IMR-90 (cell line): ENCODE measurements around the gene MRGPRD. TPM values are rescaled to one million over a fixed set of nuclear protein-coding genes. Genes with fewer than 3 reads are reported as not detected.

Experiments
- ATAC-seq: fragments of 200-7000 bp; cut with Tn5 transposase; 2 replicates; pipeline ENCODE4 v1.9.1; 2020; ENCODE audit warnings: low read depth, mild to moderate bottlenecking, moderate library complexity
- BruUV-seq: library from RNA; stranded (reverse); fragments of 400-500 nt; replicated peaks from 2 replicates; lab custom pipeline; 2021; lab: Mats Ljungman, UMichigan
- CTCF ChIA-PET: fragments of 300-600 bp; formaldehyde crosslinking; extraction: SDS; loops from one replicate; lab custom pipeline; 2021; ENCODE audit warnings: antibody characterized with exemption; lab: Yijun Ruan, JAX
- POLR2A ChIA-PET: fragments of 300-600 bp; sonication (Branson Sonifier 250); formaldehyde crosslinking; loops from one replicate; lab custom pipeline; 2022; ENCODE audit warnings: antibody characterized with exemption; ENCODE audit not compliant: unreplicated experiment; lab: Charles Lee
- DNase-seq: peaks from one replicate; pipeline ENCODE4 v3.0.0; 2013
- H2AFZ ChIP-seq: replicated peaks from 2 replicates; pipeline ENCODE3; 2013; ENCODE audit warnings: low read length, mild to moderate bottlenecking; ENCODE audit not compliant: poor library complexity
- H2AK5ac ChIP-seq: 2 replicates; pipeline ENCODE4 v1.6.1; 2013; ENCODE audit warnings: low read depth, low read length, inconsistent platforms
- H2AK9ac ChIP-seq: replicated peaks from 2 replicates; pipeline ENCODE3; 2013; ENCODE audit warnings: mild to moderate bottlenecking, low read depth, low read length, moderate library complexity; ENCODE audit not compliant: poor library complexity
- H2BK120ac ChIP-seq: 2 replicates; pipeline ENCODE4 v1.6.1; 2013; ENCODE audit warnings: low read depth, low read length, inconsistent platforms
- H2BK15ac ChIP-seq: 3 replicates; pipeline ENCODE4 v1.6.1; 2013; ENCODE audit warnings: low read depth, low read length, inconsistent platforms
- H2BK20ac ChIP-seq: 2 replicates; pipeline ENCODE4 v1.6.1; 2013; ENCODE audit warnings: low read depth, mild to moderate bottlenecking, inconsistent platforms, low read length, moderate library complexity
- H2BK5ac ChIP-seq: 2 replicates; pipeline ENCODE4 v1.6.1; 2013; ENCODE audit warnings: mild to moderate bottlenecking, low read depth, low read length, inconsistent platforms; ENCODE audit not compliant: poor library complexity, severe bottlenecking
- H3K14ac ChIP-seq: replicated peaks from 2 replicates; pipeline ENCODE4 v1.6.1; 2013; ENCODE audit warnings: low read depth, low read length, inconsistent platforms
- H3K18ac ChIP-seq: 2 replicates; pipeline ENCODE4 v1.6.1; 2013; ENCODE audit warnings: low read depth, low read length, control low read depth
- H3K23ac ChIP-seq: 2 replicates; pipeline ENCODE4 v1.6.1; 2013; ENCODE audit warnings: low read depth, low read length, inconsistent platforms
- H3K27ac ChIP-seq: 2 replicates; pipeline ENCODE4 v1.5.1; 2013; ENCODE audit warnings: mild to moderate bottlenecking, control low read depth, low read length; ENCODE audit not compliant: insufficient read depth
- H3K27me3 ChIP-seq: 2 replicates; pipeline ENCODE4 v1.6.1; 2013; ENCODE audit warnings: low read length; ENCODE audit not compliant: control insufficient read depth, insufficient read depth
- H3K36me3 ChIP-seq: 2 replicates; pipeline ENCODE4 v1.6.1; 2013; ENCODE audit warnings: low read length, mixed read lengths; ENCODE audit not compliant: control insufficient read depth, insufficient read depth
- H3K4ac ChIP-seq: 2 replicates; pipeline ENCODE4 v1.6.1; 2013; ENCODE audit warnings: low read depth, low read length, inconsistent platforms
- H3K4me1 ChIP-seq: 2 replicates; pipeline ENCODE4 v1.6.1; 2013; ENCODE audit warnings: low read length, mixed read lengths; ENCODE audit not compliant: control insufficient read depth, insufficient read depth
- H3K4me2 ChIP-seq: 2 replicates; pipeline ENCODE4 v1.6.1; 2013; ENCODE audit warnings: low read depth, mild to moderate bottlenecking, control low read depth, low read length, moderate library complexity
- H3K4me3 ChIP-seq: 2 replicates; pipeline ENCODE4 v1.5.1; 2013; ENCODE audit warnings: low read depth, mild to moderate bottlenecking, control low read depth, low read length, moderate library complexity; ENCODE audit not compliant: insufficient read depth
- H3K56ac ChIP-seq: 2 replicates; pipeline ENCODE4 v1.6.1; 2013; ENCODE audit warnings: low read length, inconsistent platforms; ENCODE audit not compliant: insufficient read depth; ENCODE audit errors: extremely low read depth
- H3K79me1 ChIP-seq, 2 experiments: 2 replicates each; pipeline ENCODE4 v1.6.1; 2013; ENCODE audit warnings: low read length in 2 of 2, inconsistent platforms in 1 of 2, low read depth in 1 of 2
- H3K9ac ChIP-seq: 2 replicates; pipeline ENCODE4 v1.6.1; 2013; ENCODE audit warnings: low read depth, low read length, control low read depth
- H3K9me1 ChIP-seq: 2 replicates; pipeline ENCODE4 v1.6.1; 2013; ENCODE audit warnings: low read length, inconsistent platforms; ENCODE audit not compliant: insufficient read depth
- H3K9me3 ChIP-seq: 2 replicates; pipeline ENCODE4 v1.6.1; 2013; ENCODE audit warnings: low read length; ENCODE audit not compliant: control insufficient read depth, insufficient read depth
- H4K20me1 ChIP-seq: 2 replicates; pipeline ENCODE4 v1.6.1; 2013; ENCODE audit warnings: low read length, inconsistent platforms; ENCODE audit not compliant: insufficient read depth
- H4K5ac ChIP-seq: 2 replicates; pipeline ENCODE4 v1.6.1; 2013; ENCODE audit warnings: mild to moderate bottlenecking, low read depth, low read length, control low read depth
- H4K8ac ChIP-seq, 2 experiments: 2 replicates each; pipeline ENCODE4 v1.6.1; 2013; ENCODE audit warnings: low read depth in 2 of 2, low read length in 2 of 2, control low read depth in 1 of 2, inconsistent platforms in 1 of 2
- H4K91ac ChIP-seq: 2 replicates; pipeline ENCODE4 v1.6.1; 2013; ENCODE audit warnings: low read depth, low read length, inconsistent platforms; ENCODE audit not compliant: insufficient read depth
- BHLHE40 ChIP-seq: fragments of 150-350 bp; IDR thresholded peaks from 2 replicates; pipeline ENCODE4 v1.6.1; 2016; ENCODE audit warnings: mild to moderate bottlenecking, low read depth, low read length
- CEBPB ChIP-seq: IDR thresholded peaks from 2 replicates; pipeline ENCODE4 v1.6.1; 2012; ENCODE audit warnings: low read depth, low read length, improper control_type of control experiment
- CHD1 ChIP-seq: IDR thresholded peaks from 2 replicates; pipeline ENCODE4 v1.6.1; 2012; ENCODE audit warnings: low read depth, low read length, improper control_type of control experiment
- FOS ChIP-seq: fragments of 150-350 bp; IDR thresholded peaks from 2 replicates; pipeline ENCODE4 v1.6.1; 2016; ENCODE audit warnings: low read depth, low read length
- MAFK ChIP-seq: IDR thresholded peaks from 2 replicates; pipeline ENCODE4 v1.6.1; 2012; ENCODE audit warnings: low read depth, low read length, improper control_type of control experiment
- MAZ ChIP-seq: IDR thresholded peaks from 2 replicates; pipeline ENCODE4 v1.6.1; 2012; ENCODE audit warnings: low read depth, mild to moderate bottlenecking, low read length, improper control_type of control experiment, moderate library complexity, borderline replicate concordance
- MXI1 ChIP-seq: IDR thresholded peaks from 2 replicates; pipeline ENCODE4 v1.6.1; 2012; ENCODE audit warnings: low read depth, mild to moderate bottlenecking, low read length, moderate library complexity, borderline replicate concordance
- NFE2L2 ChIP-seq: fragments of 150-350 bp; IDR thresholded peaks from 2 replicates; pipeline ENCODE4 v1.6.1; 2016; ENCODE audit warnings: low read depth, mild to moderate bottlenecking, low read length
- POLR2A ChIP-seq: IDR thresholded peaks from 2 replicates; pipeline ENCODE4 v1.6.1; 2012; ENCODE audit warnings: mild to moderate bottlenecking, low read depth, low read length
- RAD21 ChIP-seq: IDR thresholded peaks from 2 replicates; pipeline ENCODE4 v1.6.1; 2012; ENCODE audit warnings: low read length, improper control_type of control experiment
- RCOR1 ChIP-seq: IDR thresholded peaks from 2 replicates; pipeline ENCODE4 v1.6.1; 2012; ENCODE audit warnings: mild to moderate bottlenecking, low read length, improper control_type of control experiment; ENCODE audit not compliant: insufficient replicate concordance
- RFX5 ChIP-seq: IDR thresholded peaks from 2 replicates; pipeline ENCODE4 v1.8.0; 2012; ENCODE audit warnings: low read depth, mild to moderate bottlenecking, low read length, moderate library complexity
- SMC3 ChIP-seq: fragments of 150-350 bp; IDR thresholded peaks from 2 replicates; pipeline ENCODE4 v1.6.1; 2016; ENCODE audit warnings: low read depth, mild to moderate bottlenecking, antibody characterized with exemption, low read length, moderate library complexity
- WGBS, 2 experiments: methylation state at CpG; one replicate each; pipeline versions ENCODE4 v1.1.5 to v1.1.7; 2013; ENCODE audit warnings: missing lambda C conversion rate in 2 of 2; ENCODE audit not compliant: insufficient read length in 1 of 2; ENCODE audit errors: extremely low coverage in 2 of 2; 5-methylcytosine and 5-hydroxymethylcytosine counted together
- dilution Hi-C: fragments of 300-500 bp; cut with HindIII; formaldehyde crosslinking; loops from one replicate; pipeline ENCODE4 v1.14.3; 2018; ENCODE audit warnings: low sequenced_read_pairs; ENCODE audit not compliant: unreplicated experiment
- in situ Hi-C: fragments of 300-500 bp; cut with MboI; formaldehyde crosslinking; loops from 3 replicates; pipeline ENCODE4 v1.14.3; 2019; ENCODE audit warnings: low sequenced_read_pairs, inconsistent platforms, mixed read lengths
- intact Hi-C: fragments of 100-400 bp; cut with micrococcal nuclease; formaldehyde crosslinking; loops from 2 replicates; pipeline ENCODE4 v1.10.0; 2022
- polyA plus RNA-seq, 3 experiments: library from polyadenylated mRNA; depleted of rRNA; stranded (reverse); fragments of >200 nt; gene quantifications; 2 replicates each; pipeline ENCODE4 v1.2.3, GENCODE V29; 2012; ENCODE audit warnings: low replicate concordance in 1 of 3
- total RNA-seq: library from RNA; depleted of rRNA; stranded (reverse); fragments of >200 nt; gene quantifications from 2 replicates; pipeline ENCODE4 v1.2.3, GENCODE V29; 2012
- TF ChIP-seq, protein P1 (sequence below): fragments of 150-350 bp; IDR thresholded peaks from 2 replicates; pipeline ENCODE4 v1.6.1; 2017; ENCODE audit warnings: mild to moderate bottlenecking, antibody characterized with exemption, low read length, low read depth
- TF ChIP-seq, protein P2 (sequence below): fragments of 150-350 bp; IDR thresholded peaks from 2 replicates; pipeline ENCODE4 v1.6.1; 2016; ENCODE audit warnings: low read depth, mild to moderate bottlenecking, low read length, moderate library complexity, borderline replicate concordance
- TF ChIP-seq, protein P3 (sequence below): conservative IDR thresholded peaks from 2 replicates; pipeline ENCODE4 v1.5.1; 2012; ENCODE audit warnings: mild to moderate bottlenecking, low read depth, low read length, improper control_type of control experiment

The MRGPRD gene
- total and polyA plus RNA-seq, 2 of the 4 experiments (the other 2 are of a cell fraction), result not detected

DNA sequence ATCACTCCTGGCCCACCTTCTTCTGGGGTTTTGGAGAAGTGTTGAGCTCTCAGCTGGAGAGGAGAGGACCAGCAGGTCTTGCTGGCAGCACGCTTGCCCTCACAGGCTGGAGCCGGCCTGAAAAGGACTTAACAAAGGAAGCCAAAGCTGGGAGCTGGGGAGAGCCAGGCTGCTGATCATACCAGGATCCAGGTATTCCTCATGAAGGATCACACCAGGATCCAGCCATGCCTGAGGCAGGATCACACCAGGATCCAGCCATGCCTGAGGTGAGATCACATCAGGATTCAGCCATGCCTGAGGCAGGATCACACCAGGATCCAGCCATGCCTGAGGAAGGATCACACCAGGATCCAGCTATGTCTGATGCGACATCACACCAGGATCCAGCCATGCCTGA, 17.0 kb downstream of the MRGPRD start:
- ChIA-PET CTCF (no interaction called here), POLR2A (no interaction called here)
- H4K5ac ChIP-seq, result no peak overlapping the region
- no peaks in the 10 kb centered on the region for H3K36me3 ChIP-seq
- no peak overlapping the region for H4K8ac ChIP-seq
- intact Hi-C loops (no loop called here), in situ Hi-C loops (no loop called here), dilution Hi-C loops (no loop called here)
- DNase-seq, result peak; percentile 19
- H3K18ac ChIP-seq, result no peak overlapping the region
- ATAC-seq, result no peak
- peaks cover 32% of the 10 kb centered on the region for H3K27me3 ChIP-seq
- no peak overlapping the region for H2BK15ac ChIP-seq
- H2AK9ac ChIP-seq, result no peak overlapping the region
- H3K56ac ChIP-seq, result no peak overlapping the region
- no peaks in the 10 kb centered on the region for H3K4me1 ChIP-seq
- no TSS peak for BruUV-seq
- no peak overlapping the region for H3K4ac ChIP-seq
- no peak overlapping the region for H3K27ac ChIP-seq
- no peak overlapping the region for H3K23ac ChIP-seq
- H3K9ac ChIP-seq, result no peak overlapping the region
- H3K14ac ChIP-seq, result no peak overlapping the region
- no peak overlapping the region for H3K4me2 ChIP-seq
- no peaks in the 10 kb centered on the region for H4K20me1 ChIP-seq
- H3K9me1 ChIP-seq, result no peaks in the 10 kb centered on the region
- no peak overlapping the region for H2AFZ ChIP-seq
- no peak overlapping the region for H2AK5ac ChIP-seq
- H4K91ac ChIP-seq, result no peak overlapping the region
- H2BK120ac ChIP-seq, result no peak overlapping the region
- H2BK5ac ChIP-seq, result no peak overlapping the region
- H3K9me3 ChIP-seq, result peaks cover 4% of the 10 kb centered on the region; the same call in 1 of the 2 replicates
- H3K79me1 ChIP-seq, result no peaks in the 10 kb centered on the region
- no peak for TF ChIP-seq FOS
- TF ChIP-seq MAZ, result no peak
- TF ChIP-seq, protein P1, sequence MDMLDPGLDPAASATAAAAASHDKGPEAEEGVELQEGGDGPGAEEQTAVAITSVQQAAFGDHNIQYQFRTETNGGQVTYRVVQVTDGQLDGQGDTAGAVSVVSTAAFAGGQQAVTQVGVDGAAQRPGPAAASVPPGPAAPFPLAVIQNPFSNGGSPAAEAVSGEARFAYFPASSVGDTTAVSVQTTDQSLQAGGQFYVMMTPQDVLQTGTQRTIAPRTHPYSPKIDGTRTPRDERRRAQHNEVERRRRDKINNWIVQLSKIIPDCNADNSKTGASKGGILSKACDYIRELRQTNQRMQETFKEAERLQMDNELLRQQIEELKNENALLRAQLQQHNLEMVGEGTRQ, result no peak
- TF ChIP-seq, protein P2, sequence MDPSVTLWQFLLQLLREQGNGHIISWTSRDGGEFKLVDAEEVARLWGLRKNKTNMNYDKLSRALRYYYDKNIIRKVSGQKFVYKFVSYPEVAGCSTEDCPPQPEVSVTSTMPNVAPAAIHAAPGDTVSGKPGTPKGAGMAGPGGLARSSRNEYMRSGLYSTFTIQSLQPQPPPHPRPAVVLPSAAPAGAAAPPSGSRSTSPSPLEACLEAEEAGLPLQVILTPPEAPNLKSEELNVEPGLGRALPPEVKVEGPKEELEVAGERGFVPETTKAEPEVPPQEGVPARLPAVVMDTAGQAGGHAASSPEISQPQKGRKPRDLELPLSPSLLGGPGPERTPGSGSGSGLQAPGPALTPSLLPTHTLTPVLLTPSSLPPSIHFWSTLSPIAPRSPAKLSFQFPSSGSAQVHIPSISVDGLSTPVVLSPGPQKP, result no peak
- TF ChIP-seq CEBPB, result no peak
- no peak for TF ChIP-seq MAFK
- TF ChIP-seq SMC3, result no peak
- TF ChIP-seq RFX5, result no peak
- no peak for TF ChIP-seq CHD1
- TF ChIP-seq, protein P3, sequence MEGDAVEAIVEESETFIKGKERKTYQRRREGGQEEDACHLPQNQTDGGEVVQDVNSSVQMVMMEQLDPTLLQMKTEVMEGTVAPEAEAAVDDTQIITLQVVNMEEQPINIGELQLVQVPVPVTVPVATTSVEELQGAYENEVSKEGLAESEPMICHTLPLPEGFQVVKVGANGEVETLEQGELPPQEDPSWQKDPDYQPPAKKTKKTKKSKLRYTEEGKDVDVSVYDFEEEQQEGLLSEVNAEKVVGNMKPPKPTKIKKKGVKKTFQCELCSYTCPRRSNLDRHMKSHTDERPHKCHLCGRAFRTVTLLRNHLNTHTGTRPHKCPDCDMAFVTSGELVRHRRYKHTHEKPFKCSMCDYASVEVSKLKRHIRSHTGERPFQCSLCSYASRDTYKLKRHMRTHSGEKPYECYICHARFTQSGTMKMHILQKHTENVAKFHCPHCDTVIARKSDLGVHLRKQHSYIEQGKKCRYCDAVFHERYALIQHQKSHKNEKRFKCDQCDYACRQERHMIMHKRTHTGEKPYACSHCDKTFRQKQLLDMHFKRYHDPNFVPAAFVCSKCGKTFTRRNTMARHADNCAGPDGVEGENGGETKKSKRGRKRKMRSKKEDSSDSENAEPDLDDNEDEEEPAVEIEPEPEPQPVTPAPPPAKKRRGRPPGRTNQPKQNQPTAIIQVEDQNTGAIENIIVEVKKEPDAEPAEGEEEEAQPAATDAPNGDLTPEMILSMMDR, result no peak
- no peak for TF ChIP-seq RAD21
- no peak for TF ChIP-seq RCOR1
- TF ChIP-seq POLR2A, result no peak
- TF ChIP-seq NFE2L2, result no peak
- TF ChIP-seq MXI1, result no peak
- TF ChIP-seq BHLHE40, result no peak
- no peak overlapping the region for H2BK20ac ChIP-seq
- WGBS, 2 experiments, result 73% methylated on average over 2 of the region's 3 CpGs; no CpG with 5 or more reads in 1 of the 2 experiments
- H3K4me3 ChIP-seq, result no peak overlapping the region
